C4-2B (cell line): Measurements from ENCODE around the gene CMBL.

Experiments
- CTCF ChIP-seq: fragments of 450-650 bp; conservative IDR thresholded peaks from 2 replicates; pipeline ENCODE4 v1.5.1; 2017; ENCODE audit warnings: mild to moderate bottlenecking
- ZFX ChIP-seq: fragments of 450-650 bp; IDR thresholded peaks from 2 replicates; pipeline ENCODE4 v1.6.1; 2017

- TF ChIP-seq CTCF, result no peak
- 0 out of 2 replicates have a peak, but pooled peaks have one; percentile 5 for TF ChIP-seq ZFX
Observed at GRCh38 chr5:10288592-10289219, 19.0 kb downstream of the CMBL start.
